ENCODE results near the gene SLC45A2. TPM values are rescaled to one million over a fixed set of nuclear protein-coding genes. Genes with fewer than 3 reads are reported as not detected.

The SLC45A2 gene
- total RNA-seq, 2 experiments from 2014 or later, result not detected

GRCh38 chr5:33995865-33996264 lies 11.4 kb upstream of the SLC45A2 start:
- ChIA-PET POLR2A (no interaction called here), CTCF (ENCODE audit: unreplicated experiment) (no interaction called here)
- no peaks in the 10 kb centered on the region for H3K9me3 ChIP-seq (ENCODE audit: low read length)
- no peak overlapping the region for H3K27ac ChIP-seq (ENCODE audit: low read depth, low read length, poor library complexity, severe bottlenecking)
- H3K4me2 ChIP-seq (ENCODE audit: low read length), result no peak overlapping the region
- no peaks in the 10 kb centered on the region for H3K9me2 ChIP-seq (ENCODE audit: insufficient read depth, low read length)
- no peaks in the 10 kb centered on the region for H3K79me2 ChIP-seq (ENCODE audit: insufficient read depth, low read depth, low read length)
- no peaks in the 10 kb centered on the region for H3K4me1 ChIP-seq (ENCODE audit: insufficient read depth, low read length, poor library complexity, severe bottlenecking)
- no peak overlapping the region for H3K4me3 ChIP-seq (ENCODE audit: low read depth, low read length, poor library complexity, severe bottlenecking)
- no peak for DNase-seq (ENCODE audit: low spot score)
- no TSS peak for BruUV-seq (replicated peaks)
- intact Hi-C loops (cut with micrococcal nuclease; ENCODE audit: unreplicated experiment), result no loop called here
- H3K36me3 ChIP-seq (ENCODE audit: insufficient read depth, low read length), result no peaks in the 10 kb centered on the region
- no peaks in the 10 kb centered on the region for H4K20me1 ChIP-seq (ENCODE audit: insufficient read depth, low read length)
- no peak overlapping the region for H2AFZ ChIP-seq (ENCODE audit: low read length)
- TF ChIP-seq CTCF (conservative IDR thresholded peaks at IDR 0.05; ENCODE audit: low read length) (no peak), EZH2phosphoT487 (IDR thresholded peaks at IDR 0.05; ENCODE audit: borderline replicate concordance, low read depth, low read length) (no peak)

- Histone ChIP-seq H3K79me2 (ENCODE audit: insufficient read depth, low read depth, low read length) (no peaks in the 10 kb centered on the region), H3K4me3 (ENCODE audit: low read depth, low read length, poor library complexity, severe bottlenecking) (no peak overlapping the region), H3K4me2 (ENCODE audit: low read length) (no peak overlapping the region), H2AFZ (ENCODE audit: low read length) (no peak overlapping the region), H3K36me3 (ENCODE audit: insufficient read depth, low read length) (no peaks in the 10 kb centered on the region), H4K20me1 (ENCODE audit: insufficient read depth, low read length) (no peaks in the 10 kb centered on the region), H3K9me2 (ENCODE audit: insufficient read depth, low read length) (no peaks in the 10 kb centered on the region), H3K9me3 (ENCODE audit: low read length) (no peaks in the 10 kb centered on the region), H3K27ac (ENCODE audit: low read depth, low read length, poor library complexity, severe bottlenecking) (no peak overlapping the region), H3K4me1 (ENCODE audit: insufficient read depth, low read length, poor library complexity, severe bottlenecking) (no peaks in the 10 kb centered on the region)
- no peak for TF ChIP-seq EZH2phosphoT487 (IDR thresholded peaks at IDR 0.05; ENCODE audit: borderline replicate concordance, low read depth, low read length)
- no peak for TF ChIP-seq CTCF (conservative IDR thresholded peaks at IDR 0.05; ENCODE audit: low read length)
- intact Hi-C loops (cut with micrococcal nuclease; ENCODE audit: unreplicated experiment), result no loop called here
- DNase-seq (ENCODE audit: low spot score), result no peak
- ChIA-PET POLR2A (no interaction called here), CTCF (ENCODE audit: unreplicated experiment) (no interaction called here)
- BruUV-seq (replicated peaks), result no TSS peak
These were observed 10.4 kb upstream of the SLC45A2 start for GRCh38 chr5:33994845-33995244.

GRCh38 chr5:33992864-33993263 lies 8.4 kb upstream of the SLC45A2 start:
- Histone ChIP-seq H3K9me3 (ENCODE audit: low read length) (no peaks in the 10 kb centered on the region), H3K79me2 (ENCODE audit: insufficient read depth, low read depth, low read length) (no peaks in the 10 kb centered on the region), H3K27ac (ENCODE audit: low read depth, low read length, poor library complexity, severe bottlenecking) (no peak overlapping the region), H4K20me1 (ENCODE audit: insufficient read depth, low read length) (no peaks in the 10 kb centered on the region), H3K36me3 (ENCODE audit: insufficient read depth, low read length) (peaks cover 11% of the 10 kb centered on the region), H3K4me2 (ENCODE audit: low read length) (no peak overlapping the region), H3K9me2 (ENCODE audit: insufficient read depth, low read length) (no peaks in the 10 kb centered on the region), H3K4me3 (ENCODE audit: low read depth, low read length, poor library complexity, severe bottlenecking) (no peak overlapping the region), H3K4me1 (ENCODE audit: insufficient read depth, low read length, poor library complexity, severe bottlenecking) (no peaks in the 10 kb centered on the region), H2AFZ (ENCODE audit: low read length) (no peak overlapping the region)
- DNase-seq (ENCODE audit: low spot score), result no peak
- intact Hi-C loops (cut with micrococcal nuclease; ENCODE audit: unreplicated experiment), result no loop called here
- BruUV-seq (replicated peaks), result no TSS peak
- TF ChIP-seq EZH2phosphoT487 (IDR thresholded peaks at IDR 0.05; ENCODE audit: borderline replicate concordance, low read depth, low read length), result no peak
- no peak for TF ChIP-seq CTCF (conservative IDR thresholded peaks at IDR 0.05; ENCODE audit: low read length)
- CTCF ChIA-PET (ENCODE audit: unreplicated experiment), result no interaction called here
- POLR2A ChIA-PET, result no interaction called here
